MCF 10A (cell line): ENCODE measurements around the gene SMIM27. TPM values are rescaled to one million over a fixed set of nuclear protein-coding genes. Genes with fewer than 3 reads are reported as not detected.

Experiments used
- BruUV-seq: library from RNA; stranded (reverse); fragments of 400-500 nt; replicated peaks from 2 replicates; lab custom pipeline; 2021; lab: Mats Ljungman, UMichigan
- CTCF ChIA-PET: fragments of 300-600 bp; sonication (Branson Sonifier 250); formaldehyde crosslinking; extraction: SDS; loops from one replicate; lab custom pipeline; 2021; ENCODE audit warnings: antibody characterized with exemption, inconsistent platforms; lab: Yijun Ruan, JAX
- POLR2A ChIA-PET: fragments of 300-600, 350-650 bp; sonication (Branson Sonifier 250); formaldehyde crosslinking; extraction: SDS; loops from one replicate; lab custom pipeline; 2020; ENCODE audit warnings: antibody characterized with exemption, inconsistent platforms; lab: Yijun Ruan, JAX
- DNase-seq: peaks from one replicate; pipeline ENCODE4 v3.0.0-alpha.2; 2018; ENCODE audit not compliant: unreplicated experiment
- H3K27ac Mint-ChIP-seq: one replicate; pipeline ENCODE4 v1.8.0; 2022; ENCODE audit warnings: mild to moderate bottlenecking, low read depth, mixed read lengths; ENCODE audit not compliant: unreplicated experiment
- H3K27me3 Mint-ChIP-seq: one replicate; pipeline ENCODE4 v1.8.0; 2022; ENCODE audit warnings: mixed read lengths; ENCODE audit not compliant: insufficient read depth, unreplicated experiment
- H3K36me3 Mint-ChIP-seq: one replicate; pipeline ENCODE4 v1.8.0; 2022; ENCODE audit warnings: mild to moderate bottlenecking, moderate library complexity, mixed read lengths; ENCODE audit not compliant: insufficient read depth, unreplicated experiment
- H3K4me1 Mint-ChIP-seq: one replicate; pipeline ENCODE4 v1.8.0; 2022; ENCODE audit warnings: mixed read lengths; ENCODE audit not compliant: insufficient read depth, unreplicated experiment
- H3K4me3 Mint-ChIP-seq: one replicate; pipeline ENCODE4 v1.8.0; 2022; ENCODE audit warnings: mild to moderate bottlenecking, moderate library complexity, mixed read lengths; ENCODE audit not compliant: unreplicated experiment
- H3K9me3 Mint-ChIP-seq: one replicate; pipeline ENCODE4 v1.8.0; 2022; ENCODE audit warnings: mixed read lengths; ENCODE audit not compliant: unreplicated experiment
- intact Hi-C: fragments of 100-400 bp; cut with micrococcal nuclease; formaldehyde crosslinking; loops from 2 replicates; pipeline ENCODE4 v1.14.1; 2022
- total RNA-seq: library from RNA; stranded (reverse); gene quantifications from 2 replicates; pipeline ENCODE4 v1.2.3, GENCODE V29; 2022
- TF ChIP-seq, protein P1 (sequence below): fragments of 200-600 bp; IDR thresholded peaks from one replicate; pipeline ENCODE4 v1.8.0; 2022; ENCODE audit warnings: antibody characterized with exemption, mild to moderate bottlenecking; ENCODE audit not compliant: unreplicated experiment

Gene SMIM27
- total RNA-seq, 1 experiment from 2014 or later, result 7.8 TPM

DNA sequence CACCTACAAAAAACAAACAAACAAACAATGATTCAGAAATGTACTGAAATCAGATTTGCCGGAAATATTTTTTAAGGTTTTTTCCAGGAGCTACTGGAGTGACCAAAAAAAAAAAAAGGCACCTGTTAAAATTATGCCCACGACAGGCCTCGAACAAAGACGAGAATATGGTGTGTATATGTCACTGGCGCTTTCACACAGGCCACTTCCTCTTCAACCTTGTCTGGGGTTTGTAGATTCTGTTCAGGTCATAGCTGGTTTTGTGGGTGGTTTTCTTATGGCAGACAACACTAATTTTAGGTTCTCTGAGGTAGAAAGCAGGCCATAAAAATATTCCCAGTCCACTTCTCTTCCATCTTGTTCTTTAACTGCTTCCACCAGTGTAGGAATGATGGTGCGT is 13.8 kb downstream of the SMIM27 start:
- no peak overlapping the region for H3K4me3 Mint-ChIP-seq
- TF ChIP-seq, protein P1, sequence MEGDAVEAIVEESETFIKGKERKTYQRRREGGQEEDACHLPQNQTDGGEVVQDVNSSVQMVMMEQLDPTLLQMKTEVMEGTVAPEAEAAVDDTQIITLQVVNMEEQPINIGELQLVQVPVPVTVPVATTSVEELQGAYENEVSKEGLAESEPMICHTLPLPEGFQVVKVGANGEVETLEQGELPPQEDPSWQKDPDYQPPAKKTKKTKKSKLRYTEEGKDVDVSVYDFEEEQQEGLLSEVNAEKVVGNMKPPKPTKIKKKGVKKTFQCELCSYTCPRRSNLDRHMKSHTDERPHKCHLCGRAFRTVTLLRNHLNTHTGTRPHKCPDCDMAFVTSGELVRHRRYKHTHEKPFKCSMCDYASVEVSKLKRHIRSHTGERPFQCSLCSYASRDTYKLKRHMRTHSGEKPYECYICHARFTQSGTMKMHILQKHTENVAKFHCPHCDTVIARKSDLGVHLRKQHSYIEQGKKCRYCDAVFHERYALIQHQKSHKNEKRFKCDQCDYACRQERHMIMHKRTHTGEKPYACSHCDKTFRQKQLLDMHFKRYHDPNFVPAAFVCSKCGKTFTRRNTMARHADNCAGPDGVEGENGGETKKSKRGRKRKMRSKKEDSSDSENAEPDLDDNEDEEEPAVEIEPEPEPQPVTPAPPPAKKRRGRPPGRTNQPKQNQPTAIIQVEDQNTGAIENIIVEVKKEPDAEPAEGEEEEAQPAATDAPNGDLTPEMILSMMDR, result no peak
- H3K27ac Mint-ChIP-seq, result no peak overlapping the region
- no peaks in the 10 kb centered on the region for H3K27me3 Mint-ChIP-seq
- H3K36me3 Mint-ChIP-seq, result peaks cover 54% of the 10 kb centered on the region
- H3K4me1 Mint-ChIP-seq, result peaks cover 6% of the 10 kb centered on the region
- H3K9me3 Mint-ChIP-seq, result no peaks in the 10 kb centered on the region
- DNase-seq, result no peak
- ChIA-PET POLR2A (interaction anchor here (1.6 kb wide), 1 partner anchor 13 kb away, joined by 5 read pairs; the partner anchor contains the start of gene TOPORS), CTCF (interaction anchor here (1.0 to 7.6 kb wide), 5 partner anchors 15 to 187 kb away, joined by 3 to 45 read pairs (median 9); partner anchors contain the start of gene RIGI)
- BruUV-seq, result no TSS peak
- intact Hi-C loops, result no loop called here

DNA sequence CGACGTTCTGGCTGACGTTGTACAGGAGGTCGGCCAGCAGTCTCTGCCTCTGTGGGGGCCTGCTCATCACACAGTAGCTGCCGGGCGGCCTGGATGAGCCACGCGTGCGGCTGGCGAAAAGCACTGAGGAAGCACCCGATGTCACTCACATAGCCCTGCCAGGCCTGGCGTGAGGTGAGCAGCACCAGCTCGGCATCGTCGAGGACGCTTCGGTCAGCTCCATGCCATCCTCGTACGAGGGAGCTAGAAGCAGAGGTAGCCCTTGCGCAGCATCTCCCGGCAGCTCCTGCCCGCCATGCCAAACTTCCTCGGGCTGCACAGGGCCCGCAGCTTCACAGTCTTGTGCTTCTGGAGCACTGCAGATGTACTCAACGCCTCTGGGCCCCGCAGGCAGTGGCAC is 14.6 kb downstream of the SMIM27 start:
- TF ChIP-seq, protein P1, result no peak
- ChIA-PET CTCF (interaction anchor here (0.6 to 7.6 kb wide), 6 partner anchors 9 to 188 kb away, joined by 3 to 45 read pairs (median 6); partner anchors contain the start of gene RIGI), POLR2A (interaction anchor here (1.6 kb wide), 1 partner anchor 14 kb away, joined by 5 read pairs; the partner anchor contains the start of gene TOPORS)
- peaks cover 6% of the 10 kb centered on the region for H3K4me1 Mint-ChIP-seq
- intact Hi-C loops, result no loop called here
- H3K27me3 Mint-ChIP-seq, result no peaks in the 10 kb centered on the region
- BruUV-seq, result no TSS peak
- peaks cover 54% of the 10 kb centered on the region for H3K36me3 Mint-ChIP-seq
- no peak for DNase-seq
- no peak overlapping the region for H3K27ac Mint-ChIP-seq
- H3K9me3 Mint-ChIP-seq, result no peaks in the 10 kb centered on the region
- H3K4me3 Mint-ChIP-seq, result no peak overlapping the region

DNA sequence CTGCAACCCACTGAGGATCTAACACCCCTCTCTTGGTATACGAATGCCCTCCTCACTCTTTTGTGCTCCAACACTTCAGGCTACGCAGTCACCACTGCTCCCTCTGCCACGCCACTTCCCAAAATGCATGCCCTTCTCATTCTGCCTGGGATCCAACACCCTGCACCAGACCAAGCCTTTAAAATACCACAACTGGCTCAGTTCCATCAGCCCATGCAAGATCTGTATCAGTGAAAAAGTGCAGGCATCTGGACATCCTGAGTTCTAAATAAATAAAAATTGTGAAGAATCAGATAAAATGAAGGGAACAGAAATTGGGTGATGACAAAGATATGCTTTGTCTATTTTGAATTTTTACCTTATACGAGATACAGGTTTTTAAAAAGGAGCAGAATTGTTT is 18.1 kb downstream of the SMIM27 start:
- CTCF ChIA-PET, result no interaction called here
- H3K36me3 Mint-ChIP-seq, result peaks cover 36% of the 10 kb centered on the region
- TF ChIP-seq, protein P1, result no peak
- POLR2A ChIA-PET, result no interaction called here
- intact Hi-C loops, result loop anchor here (5.0 kb wide), 1 partner anchor 133 kb away; no protein-coding TSS in a partner anchor
- no TSS peak for BruUV-seq
- no peaks in the 10 kb centered on the region for H3K9me3 Mint-ChIP-seq
- peaks cover 13% of the 10 kb centered on the region for H3K4me1 Mint-ChIP-seq
- DNase-seq, result no peak
- H3K27ac Mint-ChIP-seq, result no peak overlapping the region
- H3K4me3 Mint-ChIP-seq, result no peak overlapping the region
- H3K27me3 Mint-ChIP-seq, result no peaks in the 10 kb centered on the region

DNA sequence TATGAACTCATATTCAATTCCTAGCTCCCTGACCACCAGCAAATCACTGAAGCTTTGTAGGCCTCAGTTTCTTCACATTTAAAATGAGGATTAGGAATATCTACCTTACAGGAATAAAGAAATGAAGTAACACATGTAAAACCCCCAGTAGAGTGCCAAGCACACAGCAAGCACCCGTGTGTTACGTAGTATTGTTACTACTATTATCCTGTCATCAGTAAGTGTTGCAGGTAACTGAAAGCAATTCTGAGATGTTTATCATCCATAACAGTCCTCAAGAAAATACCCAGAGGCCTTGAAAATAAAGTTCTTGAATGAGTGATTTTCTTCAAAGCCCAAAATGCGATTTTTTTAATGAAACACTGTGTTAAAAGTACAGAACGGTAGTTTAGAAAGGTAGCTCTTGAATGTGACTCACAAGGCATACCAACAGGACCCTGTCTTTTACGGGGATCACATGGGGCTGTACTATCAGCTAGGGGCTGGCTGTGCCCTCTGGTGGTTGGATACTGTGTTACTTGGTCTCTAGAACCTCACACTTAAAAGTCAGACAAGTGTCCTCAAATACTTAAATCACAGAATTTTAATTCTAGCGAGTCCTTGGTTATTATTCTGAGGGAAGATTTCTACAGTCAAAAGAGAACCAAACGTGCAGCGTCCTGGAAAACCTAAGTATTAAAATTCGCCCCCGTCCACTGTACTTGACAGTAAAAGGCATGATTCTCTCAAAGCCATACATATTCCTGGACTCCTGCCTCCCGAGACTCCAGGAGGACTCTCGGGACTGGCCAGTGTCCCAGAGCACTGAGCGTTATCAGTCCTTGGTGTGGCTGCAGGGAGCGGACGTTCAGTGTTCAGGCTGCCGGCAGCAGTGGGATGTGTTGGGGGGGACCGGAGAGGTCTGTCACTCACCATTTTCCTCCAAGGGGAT is 20.1 kb downstream of the SMIM27 start:
- H3K4me1 Mint-ChIP-seq, result peaks cover 13% of the 10 kb centered on the region
- peaks cover 17% of the 10 kb centered on the region for H3K36me3 Mint-ChIP-seq
- H3K4me3 Mint-ChIP-seq, result peak overlapping the region; percentile 93
- POLR2A ChIA-PET, result interaction anchor here (0.8 to 4.0 kb wide), 14 partner anchors 17 to 588 kb away, joined by 3 to 61 read pairs (median 5); partner anchors contain the start of genes ACO1, DNAJA1, RIGI and SMIM27
- H3K27ac Mint-ChIP-seq, result peak overlapping the region; percentile 90
- peak; percentile 84 for DNase-seq
- no peaks in the 10 kb centered on the region for H3K9me3 Mint-ChIP-seq
- TF ChIP-seq, protein P1, result peak; percentile 64
- H3K27me3 Mint-ChIP-seq, result no peaks in the 10 kb centered on the region
- intact Hi-C loops, result loop anchor here (1.0 to 5.0 kb wide), 4 partner anchors 20 to 194 kb away; partner anchors contain the start of genes RIGI, SMIM27 and TOPORS
- TSS peak; percentile 61 for BruUV-seq
- CTCF ChIA-PET, result interaction anchor here (0.6 to 20.5 kb wide), 28 partner anchors 7 to 195 kb away, joined by 3 to 601 read pairs (median 4); partner anchors contain the start of genes ACO1 and RIGI
